Immature natural killer cell (primary cell): Measurements from ENCODE around the gene FOXR1. TPM values are rescaled to one million over a fixed set of nuclear protein-coding genes. Genes with fewer than 3 reads are reported as not detected.
"Not testable (repeated sequence)": the region's sequence is repeated elsewhere in the genome, so short reads cannot be mapped to it uniquely, and the experiment has no call there.

ENCODE experiments used
- DNase-seq, 3 donors: peaks; one replicate each; pipeline ENCODE4 v3.0.0; 2022; ENCODE audit warnings: mixed read lengths in 1 of 3
- H3K27ac Mint-ChIP-seq, 6 donors: one replicate each; pipeline ENCODE4 v1.8.0; 2020; ENCODE audit warnings: mixed read lengths in 6 of 6, mild to moderate bottlenecking in 5 of 6, inconsistent platforms in 4 of 6, moderate library complexity in 3 of 6
- H3K27me3 Mint-ChIP-seq, 3 donors: one replicate each; pipeline ENCODE4 v1.8.0; 2020 to 2021; ENCODE audit warnings: low read depth in 3 of 3, mild to moderate bottlenecking in 3 of 3, mixed read lengths in 3 of 3, moderate library complexity in 3 of 3, inconsistent platforms in 1 of 3
- H3K36me3 Mint-ChIP-seq, 3 donors: one replicate each; pipeline ENCODE4 v1.8.0; 2020; ENCODE audit warnings: mixed read lengths in 3 of 3, inconsistent platforms in 2 of 3, mild to moderate bottlenecking in 2 of 3
- H3K4me1 Mint-ChIP-seq, 2 donors: one replicate each; pipeline ENCODE4 v1.8.0; 2020; ENCODE audit warnings: inconsistent platforms in 2 of 2, mild to moderate bottlenecking in 2 of 2, mixed read lengths in 2 of 2, moderate library complexity in 1 of 2
- H3K4me3 Mint-ChIP-seq, 5 donors: one replicate each; pipeline ENCODE4 v1.8.0; 2020; ENCODE audit warnings: mild to moderate bottlenecking in 5 of 5, mixed read lengths in 5 of 5, inconsistent platforms in 3 of 5, moderate library complexity in 3 of 5
- H3K9me3 Mint-ChIP-seq, 6 donors: one replicate each; pipeline ENCODE4 v1.8.0; 2020; ENCODE audit warnings: mild to moderate bottlenecking in 6 of 6, mixed read lengths in 6 of 6, inconsistent platforms in 4 of 6, moderate library complexity in 3 of 6
- polyA plus RNA-seq, 3 donors: library from polyadenylated mRNA; unstranded; fragments of 300-500 nt; fragmentation: Illumina TruSeq; gene quantifications; one replicate each; pipeline ENCODE4 v1.2.3, GENCODE V29; 2021

Gene FOXR1
- polyA plus RNA-seq, 3 donors from 2014 or later = not detected

DNA sequence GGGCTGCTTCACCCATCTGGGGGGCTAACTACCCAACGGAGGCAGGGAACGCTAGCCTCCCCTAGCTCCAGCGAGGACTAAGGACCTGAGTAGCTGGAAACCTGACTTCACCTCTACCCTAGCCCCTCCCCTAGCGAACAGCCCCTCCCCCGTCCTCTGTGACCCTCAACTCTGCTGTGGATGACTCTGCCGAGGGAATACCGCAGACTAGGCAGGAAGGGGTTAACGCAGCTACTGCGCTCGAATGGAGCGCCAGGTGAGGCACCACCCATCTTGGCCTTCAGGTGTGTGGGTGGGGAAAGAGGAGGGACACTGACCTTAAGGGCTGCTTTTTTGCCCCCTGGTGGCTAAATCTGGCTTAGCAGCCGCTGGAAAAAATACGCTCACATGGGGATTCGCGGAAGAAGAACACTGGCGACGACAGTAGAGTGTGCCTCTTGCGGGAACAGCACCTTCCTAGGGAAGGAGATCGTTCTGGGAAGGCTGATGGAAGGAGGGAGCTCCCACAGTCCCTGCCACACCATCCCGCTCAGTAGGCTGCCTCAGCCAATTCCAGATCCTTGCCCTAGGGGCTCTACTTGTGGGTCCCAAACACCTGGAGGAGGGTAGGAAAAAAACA is 41.4 kb upstream of the FOXR1 start:
- Mint-ChIP-seq H3K27me3 (peaks cover 15 to 41% (median 27%) of the 10 kb centered on the region in 3 donors), H3K36me3 (peaks cover 0 to 5% (median 0%) of the 10 kb centered on the region in 3 donors), H3K4me1 (peaks cover 34 to 39% of the 10 kb centered on the region in 2 donors), H3K27ac (peak overlapping the region; percentile 89 to 99 (median 97)), H3K9me3 (peaks cover 0 to 6% (median 0%) of the 10 kb centered on the region in 6 donors), H3K4me3 (peak overlapping the region; percentile 87 to 99 (median 97))
- DNase-seq = peak; percentile 80 to 82 (median 81)

DNA sequence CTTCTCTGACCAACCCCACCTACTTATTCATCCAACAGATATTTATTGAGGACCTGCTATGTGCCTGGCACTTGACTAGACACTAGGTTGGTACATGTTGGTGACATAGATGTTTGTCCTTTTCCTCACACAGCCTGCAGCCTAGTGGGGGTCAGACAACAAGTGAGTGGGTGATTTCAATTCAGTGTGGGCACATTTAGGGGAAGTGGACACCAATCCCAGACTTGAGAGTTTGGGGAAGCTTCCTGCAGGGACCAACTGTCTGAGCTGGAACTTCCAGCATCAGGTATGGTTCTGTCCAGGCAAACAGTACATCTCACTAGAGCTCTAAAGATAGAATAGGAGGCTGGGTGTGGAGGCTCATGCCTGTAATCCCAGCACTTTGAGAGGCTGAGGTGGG is 40.0 kb upstream of the FOXR1 start:
- H3K36me3 Mint-ChIP-seq = no peaks in the 10 kb centered on the region
- peak overlapping the region in 1 of 5 donors; percentile 7 for H3K4me3 Mint-ChIP-seq
- DNase-seq = no peak
- H3K27ac Mint-ChIP-seq = peak overlapping the region in 5 of 6 donors; percentile 16 to 98 (median 50)
- H3K9me3 Mint-ChIP-seq = peaks cover 0 to under 1% (median 0%) of the 10 kb centered on the region in 6 donors
- H3K27me3 Mint-ChIP-seq = peaks cover 8 to 31% (median 22%) of the 10 kb centered on the region in 3 donors
- peaks cover 28 to 34% of the 10 kb centered on the region in 2 donors for H3K4me1 Mint-ChIP-seq

DNA sequence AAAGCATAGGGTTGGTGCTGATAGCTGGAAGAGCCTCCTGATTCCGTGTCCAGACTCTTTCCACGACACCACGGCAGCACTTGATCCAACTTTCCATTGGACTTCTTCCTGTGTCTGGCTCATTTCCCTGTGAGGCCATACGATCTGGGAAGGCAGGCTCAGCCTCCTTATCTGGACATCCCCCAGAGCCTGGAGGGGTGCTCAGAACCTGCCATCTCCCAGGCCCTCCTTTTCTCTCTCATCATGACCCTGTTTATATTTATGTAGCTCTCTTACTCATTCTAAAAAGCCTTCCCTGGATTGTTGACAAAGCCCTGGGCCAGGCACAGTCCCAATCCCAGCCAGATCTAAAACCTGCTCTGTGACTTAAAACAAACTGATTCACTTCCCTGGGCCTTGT is 38.1 kb upstream of the FOXR1 start:
- Mint-ChIP-seq H3K27ac (peak overlapping the region in 1 of 6 donors; percentile 40), H3K4me1 (peaks cover 9 to 14% of the 10 kb centered on the region in 2 donors), H3K4me3 (no peak overlapping the region), H3K27me3 (peaks cover 7 to 21% (median 17%) of the 10 kb centered on the region in 3 donors), H3K36me3 (no peaks in the 10 kb centered on the region), H3K9me3 (no peaks in the 10 kb centered on the region)
- no peak for DNase-seq

DNA sequence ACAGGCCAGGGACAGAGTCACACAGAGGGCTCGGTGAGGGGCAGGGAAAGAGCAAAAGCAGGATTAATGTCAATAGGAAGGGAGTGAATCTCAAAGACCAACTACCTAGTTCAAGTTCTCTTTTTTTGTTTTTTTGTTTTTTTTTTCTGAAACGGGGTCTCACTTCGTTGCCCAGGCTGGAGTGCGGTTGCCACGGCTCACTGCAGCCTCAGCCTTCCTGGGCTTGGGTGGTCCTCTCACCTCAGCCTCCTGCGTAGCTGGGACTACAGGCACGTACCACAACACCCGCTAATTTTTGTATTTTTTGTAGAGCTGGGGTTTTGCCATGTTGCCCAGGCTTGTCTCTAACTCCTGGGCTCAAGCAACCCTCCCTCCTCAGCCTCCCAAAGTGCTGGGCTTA is 36.2 kb upstream of the FOXR1 start:
- no peak overlapping the region for H3K27ac Mint-ChIP-seq
- H3K36me3 Mint-ChIP-seq = no peaks in the 10 kb centered on the region
- no peaks in the 10 kb centered on the region for H3K9me3 Mint-ChIP-seq
- peaks cover 4 to 11% (median 4%) of the 10 kb centered on the region in 3 donors for H3K27me3 Mint-ChIP-seq
- peaks cover 9% of the 10 kb centered on the region in 2 donors for H3K4me1 Mint-ChIP-seq
- DNase-seq = no peak
- no peak overlapping the region for H3K4me3 Mint-ChIP-seq

DNA sequence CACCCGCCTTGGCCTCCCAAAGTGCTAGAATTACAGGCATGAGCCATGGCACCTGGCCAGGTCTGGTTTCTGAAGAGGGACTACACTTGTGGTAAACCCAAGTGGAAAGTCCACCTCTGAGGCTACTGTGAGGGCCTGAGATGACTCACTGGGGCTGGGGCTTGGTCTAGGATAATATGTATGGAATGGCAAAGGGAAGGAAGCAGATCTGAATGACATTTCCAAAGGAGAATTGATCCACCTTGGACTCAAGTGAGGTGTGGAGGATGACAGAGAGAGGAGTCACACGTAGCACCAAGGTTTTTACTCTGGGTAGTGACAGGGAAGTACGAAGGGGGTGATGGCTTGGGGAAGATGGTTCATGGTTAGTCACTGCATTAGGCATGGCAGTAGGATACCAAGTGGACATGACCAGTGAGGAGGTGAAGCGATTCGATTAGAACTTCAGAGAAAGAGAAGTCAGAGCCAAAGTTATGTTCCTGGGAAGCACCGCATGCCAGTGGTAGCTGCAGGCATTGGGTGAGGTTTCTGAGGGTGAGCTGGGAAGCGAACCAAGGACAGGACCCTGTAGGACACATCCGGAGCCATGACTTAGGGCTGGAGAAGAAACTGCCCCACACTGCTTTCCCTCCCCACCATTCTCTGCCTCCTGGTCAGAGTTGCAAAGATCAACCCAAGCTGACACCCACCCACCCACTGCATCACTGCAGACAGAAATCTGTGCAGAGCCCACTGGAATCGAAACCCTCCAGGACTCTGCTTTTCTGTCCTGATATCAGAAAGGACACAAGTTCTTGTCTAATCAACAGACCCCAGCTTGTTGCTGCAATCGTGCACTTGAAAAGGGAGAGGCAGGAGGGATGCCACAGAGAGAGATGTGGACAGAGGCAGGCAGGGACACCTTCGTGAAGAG is 32.8 kb upstream of the FOXR1 start:
- no peak for DNase-seq
- Mint-ChIP-seq H3K27me3 (peaks cover 4 to 11% (median 4%) of the 10 kb centered on the region in 3 donors), H3K27ac (no peak overlapping the region), H3K4me1 (peaks cover 0 to 4% of the 10 kb centered on the region in 2 donors), H3K9me3 (no peaks in the 10 kb centered on the region), H3K36me3 (no peaks in the 10 kb centered on the region), H3K4me3 (no peak overlapping the region)

DNA sequence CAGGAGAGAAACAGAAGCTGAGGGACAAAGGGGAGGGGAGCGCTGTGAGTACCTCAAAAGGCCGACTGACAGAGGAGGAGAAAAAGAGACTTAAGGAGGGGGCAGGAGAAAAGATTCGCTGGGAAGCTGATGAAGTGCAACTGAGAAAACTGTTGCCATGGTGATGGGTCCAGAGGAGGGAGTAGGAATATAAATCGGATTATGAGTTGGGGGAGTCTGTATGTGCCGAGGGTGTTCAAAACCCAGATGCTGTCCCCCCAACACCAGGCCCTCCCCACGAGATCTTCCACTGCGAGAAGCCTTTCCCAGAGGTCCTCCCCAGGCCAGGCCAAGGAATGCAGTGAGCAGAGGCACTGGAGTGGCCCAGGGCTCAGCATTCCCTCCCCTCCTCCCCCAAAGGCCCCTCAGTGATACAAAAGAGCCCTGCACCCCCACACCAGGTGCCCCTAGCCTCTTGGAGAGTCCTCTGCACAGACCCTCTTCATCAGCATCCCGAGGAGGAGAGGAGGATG is 32.1 kb upstream of the FOXR1 start:
- no peak overlapping the region for H3K4me3 Mint-ChIP-seq
- H3K36me3 Mint-ChIP-seq = no peaks in the 10 kb centered on the region
- H3K4me1 Mint-ChIP-seq = peaks cover 0 to 4% of the 10 kb centered on the region in 2 donors
- DNase-seq = no peak
- no peak overlapping the region for H3K27ac Mint-ChIP-seq
- peaks cover 4 to 11% (median 4%) of the 10 kb centered on the region in 3 donors for H3K27me3 Mint-ChIP-seq
- no peaks in the 10 kb centered on the region for H3K9me3 Mint-ChIP-seq

DNA sequence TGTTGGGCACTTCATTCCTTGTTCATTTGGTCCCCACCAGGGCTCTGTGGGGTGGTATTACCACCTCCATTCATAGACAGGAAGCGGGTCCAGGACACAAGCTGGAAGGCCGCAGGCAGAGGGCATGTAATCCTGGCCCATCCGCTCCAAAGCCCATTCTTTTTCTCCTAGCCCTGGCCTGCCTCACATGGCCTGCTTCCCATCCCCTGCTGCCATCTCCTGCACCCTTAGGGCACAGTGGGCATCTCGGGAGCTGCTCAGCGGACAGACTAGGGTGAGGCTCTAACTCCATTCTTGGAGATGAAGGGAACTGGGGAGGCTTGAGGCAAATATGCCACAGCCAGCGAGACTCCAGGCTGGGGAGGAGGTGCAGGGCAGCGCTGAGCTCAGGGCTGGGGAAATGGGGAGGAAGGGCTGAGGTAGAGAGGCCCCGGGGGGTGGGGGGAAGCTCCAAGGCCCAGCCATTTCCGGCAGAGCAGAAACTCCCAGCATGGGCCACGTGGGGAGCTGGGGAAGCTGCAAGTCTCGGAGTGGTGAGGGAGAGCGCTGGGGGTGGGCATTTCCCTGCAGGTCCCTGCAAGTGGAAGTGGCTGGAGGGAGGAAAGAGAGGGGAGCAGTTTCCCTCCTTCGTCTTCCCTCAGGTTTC is 31.5 kb upstream of the FOXR1 start:
- H3K4me3 Mint-ChIP-seq = no peak overlapping the region
- peaks cover 0 to 4% of the 10 kb centered on the region in 2 donors for H3K4me1 Mint-ChIP-seq
- H3K27ac Mint-ChIP-seq = no peak overlapping the region
- H3K9me3 Mint-ChIP-seq = no peaks in the 10 kb centered on the region
- DNase-seq = no peak
- no peaks in the 10 kb centered on the region for H3K36me3 Mint-ChIP-seq
- H3K27me3 Mint-ChIP-seq = peaks cover 4 to 13% (median 6%) of the 10 kb centered on the region in 3 donors

DNA sequence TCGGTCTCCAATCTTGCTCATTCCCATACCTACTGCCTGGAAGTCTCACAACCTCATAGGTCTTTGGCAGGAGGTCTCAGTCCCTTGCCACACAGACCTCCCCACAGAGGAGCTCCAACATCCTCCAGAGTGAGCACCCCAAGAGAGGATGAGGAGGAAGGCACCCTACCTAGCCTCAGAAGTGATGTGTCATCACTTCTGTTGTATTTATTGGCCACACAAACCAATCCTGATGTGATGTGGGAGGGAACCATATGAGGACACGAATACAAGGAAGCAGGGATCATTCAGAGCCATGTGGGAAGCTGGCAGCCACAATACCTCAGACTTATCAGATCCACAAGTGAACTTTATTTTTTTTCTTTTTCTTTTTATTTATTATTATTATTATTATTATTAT is 24.5 kb upstream of the FOXR1 start:
- H3K27ac Mint-ChIP-seq = no peak overlapping the region
- no peak overlapping the region for H3K4me3 Mint-ChIP-seq
- no peaks in the 10 kb centered on the region for H3K36me3 Mint-ChIP-seq
- DNase-seq = no peak
- H3K27me3 Mint-ChIP-seq = peaks cover 2 to 13% (median 12%) of the 10 kb centered on the region in 3 donors
- H3K9me3 Mint-ChIP-seq = no peaks in the 10 kb centered on the region
- no peaks in the 10 kb centered on the region for H3K4me1 Mint-ChIP-seq

DNA sequence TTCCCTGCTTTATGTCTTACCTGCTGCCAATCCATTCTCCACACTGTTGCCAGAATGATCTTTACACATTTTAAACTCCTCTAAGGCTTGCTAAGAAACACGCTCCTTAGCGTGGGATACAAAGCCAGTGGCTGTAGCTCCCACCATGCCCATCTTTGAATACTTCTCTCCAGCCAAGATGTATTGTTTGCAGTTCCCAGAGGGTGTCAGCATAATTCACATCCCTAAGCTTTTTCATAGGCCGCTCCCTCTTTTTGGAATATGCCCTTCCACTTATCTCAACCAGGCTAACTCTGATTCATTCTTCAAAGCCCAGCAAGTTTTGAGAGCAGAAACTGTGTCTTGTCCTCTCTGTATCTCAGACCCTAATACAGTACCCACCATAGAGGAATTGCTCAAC is 23.6 kb upstream of the FOXR1 start:
- H3K4me3 Mint-ChIP-seq = no peak overlapping the region

DNA sequence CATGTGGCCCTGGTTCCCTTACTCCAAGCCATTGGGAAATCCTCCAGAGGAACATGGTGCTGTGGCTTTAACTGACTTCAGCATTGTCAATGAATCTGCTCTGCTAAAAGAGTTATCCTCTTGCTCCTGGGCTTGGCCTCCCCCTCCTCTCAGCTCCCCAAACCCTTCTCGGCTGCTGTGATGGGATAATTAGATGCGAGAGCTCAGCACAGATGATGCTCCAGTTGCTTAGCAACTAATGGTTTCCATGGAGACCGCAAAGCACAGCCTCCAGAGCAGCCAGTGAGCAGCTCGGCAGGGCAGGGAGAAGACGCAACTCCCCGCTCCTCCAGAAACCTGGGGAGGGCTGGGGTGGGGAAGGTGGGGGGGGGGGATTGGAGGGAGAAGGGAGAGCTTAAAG is 18.3 kb upstream of the FOXR1 start:
- no peak overlapping the region for H3K4me3 Mint-ChIP-seq
- no peaks in the 10 kb centered on the region for H3K36me3 Mint-ChIP-seq
- H3K4me1 Mint-ChIP-seq = peaks cover 2 to 6% of the 10 kb centered on the region in 2 donors
- no peak overlapping the region for H3K27ac Mint-ChIP-seq
- no peak for DNase-seq
- H3K9me3 Mint-ChIP-seq = no peaks in the 10 kb centered on the region
- peaks cover 1 to 11% (median 7%) of the 10 kb centered on the region in 3 donors for H3K27me3 Mint-ChIP-seq

More for the DNA sequence above, 23.6 kb upstream of the FOXR1 start:
- Mint-ChIP-seq H3K4me1 (no peaks in the 10 kb centered on the region), H3K9me3 (no peaks in the 10 kb centered on the region), H3K27ac (no peak overlapping the region), H3K36me3 (no peaks in the 10 kb centered on the region), H3K27me3 (peaks cover 2 to 14% (median 13%) of the 10 kb centered on the region in 3 donors)
- no peak for DNase-seq

DNA sequence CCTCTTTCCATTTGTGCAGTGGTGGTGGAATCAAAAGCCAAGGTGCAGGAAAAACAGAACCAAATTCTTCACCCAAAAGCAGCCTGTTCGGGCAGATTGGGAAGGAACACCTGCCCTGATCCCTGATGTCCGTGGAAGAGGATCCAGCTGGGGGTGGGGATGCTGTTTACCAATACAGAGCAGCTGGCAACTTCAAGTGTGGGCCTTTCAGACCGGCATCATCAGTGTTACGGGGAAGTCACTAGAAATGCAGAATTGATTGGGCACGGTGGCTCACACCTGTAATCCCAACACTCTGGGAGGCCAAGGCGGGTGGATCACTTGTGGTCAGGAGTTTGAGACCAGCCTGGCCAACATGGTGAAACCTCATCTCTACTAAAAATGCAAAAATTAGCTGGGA is 17.6 kb upstream of the FOXR1 start:
- H3K4me3 Mint-ChIP-seq, H3K27ac Mint-ChIP-seq, H3K4me1 Mint-ChIP-seq, H3K9me3 Mint-ChIP-seq, H3K36me3 Mint-ChIP-seq, DNase-seq: not testable (repeated sequence)
- peaks cover 1 to 11% (median 6%) of the 10 kb centered on the region in 3 donors for H3K27me3 Mint-ChIP-seq

DNA sequence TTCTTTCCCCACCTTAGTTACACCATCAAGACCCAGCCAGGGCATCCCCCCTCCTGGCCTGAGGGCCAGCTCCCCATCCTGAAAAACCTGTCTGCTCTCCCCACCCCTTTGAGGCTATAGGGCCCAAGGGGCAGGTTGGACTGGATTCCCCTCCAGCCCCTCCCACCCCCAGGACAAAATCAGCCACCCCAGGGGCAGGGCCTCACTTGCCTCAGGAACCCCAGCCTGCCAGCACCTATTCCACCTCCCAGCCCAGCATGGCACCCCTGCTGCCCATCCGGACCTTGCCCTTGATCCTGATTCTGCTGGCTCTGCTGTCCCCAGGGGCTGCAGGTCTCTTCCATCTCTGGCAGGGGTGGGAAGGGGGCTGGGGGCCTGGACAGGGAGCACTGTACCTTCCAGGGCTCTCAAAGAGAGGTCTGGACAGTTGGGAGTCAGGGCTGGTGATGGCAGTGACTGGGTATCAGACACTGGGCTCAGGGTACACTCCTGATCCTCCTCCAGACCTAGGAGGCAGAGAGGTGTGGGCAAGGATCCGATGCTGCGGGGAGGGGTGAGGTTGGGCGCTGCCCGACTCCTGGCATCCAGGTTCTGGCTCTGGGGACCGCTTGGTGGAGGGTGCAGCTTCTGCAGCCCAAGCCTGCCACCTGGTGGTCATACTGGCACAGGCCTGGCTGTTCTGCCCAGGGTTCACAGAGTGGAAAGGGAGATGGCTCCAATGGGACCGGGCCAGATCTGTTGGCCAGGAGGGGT is 15.3 kb upstream of the FOXR1 start, which contains the start of gene UPK2:
TSS of gene UPK2 (plus strand) at position 205 of the 753 bp plus-strand sequence. CDS start at position 258, 53 bp downstream.
- Mint-ChIP-seq H3K4me3 (no peak within 1 kb of the TSS), H3K27ac (peak within 1 kb of the TSS in 2 of 6 donors; percentile 40 to 52), H3K9me3 (no peaks in the 10 kb centered on the region), H3K4me1 (peaks cover 2 to 6% of the 10 kb centered on the region in 2 donors), H3K36me3 (no peaks in the 10 kb centered on the region), H3K27me3 (peaks cover 1 to 9% (median 6%) of the 10 kb centered on the region in 3 donors)
- peak; percentile 81 to 84 (median 83) for DNase-seq
